ENCODE measurements around the gene BATF3.
"Not testable (repeated sequence)": the region's sequence is repeated elsewhere in the genome, so short reads cannot be mapped to it uniquely, and the experiment has no call there.

BATF3 gene

GRCh38 chr1:212655668-212656440 lies 43.8 kb downstream of the BATF3 start:
- no peak for DNase-seq

GRCh38 chr1:212652609-212653008 lies 47.0 kb downstream of the BATF3 start:
- DNase-seq = no peak

- DNase-seq = no peak
These were observed 47.7 kb downstream of the BATF3 start for GRCh38 chr1:212651977-212652376.

- DNase-seq = no peak
These were observed 48.1 kb downstream of the BATF3 start for GRCh38 chr1:212651521-212651920.

DNA sequence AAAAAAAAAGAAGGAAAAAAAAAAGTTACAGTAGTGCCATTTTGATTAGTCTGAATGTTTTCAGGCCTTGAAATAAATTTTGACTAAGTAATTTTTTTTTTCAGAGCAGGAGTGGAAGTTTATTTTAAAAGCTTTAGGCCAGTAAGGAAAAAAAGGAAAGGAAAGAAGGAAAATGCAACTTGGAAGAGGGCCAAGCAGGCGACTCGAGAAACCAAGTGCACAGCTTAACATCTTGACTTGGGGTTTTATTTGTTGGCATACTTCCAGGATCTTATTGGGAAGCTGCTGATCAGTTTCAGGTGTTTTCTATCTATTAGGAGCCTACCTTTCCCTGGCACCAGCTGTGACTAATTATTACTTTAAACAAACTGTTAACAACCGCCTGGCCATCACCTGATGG lies 49.4 kb downstream of the BATF3 start:
- no peak for DNase-seq

- no peak for DNase-seq
These were observed 50.6 kb downstream of the BATF3 start for GRCh38 chr1:212649020-212649419.

- no peak for DNase-seq
These were observed 51.2 kb downstream of the BATF3 start for GRCh38 chr1:212648431-212648830.

GRCh38 chr1:212647004-212647403 lies 52.6 kb downstream of the BATF3 start:
- no peak for DNase-seq

DNA sequence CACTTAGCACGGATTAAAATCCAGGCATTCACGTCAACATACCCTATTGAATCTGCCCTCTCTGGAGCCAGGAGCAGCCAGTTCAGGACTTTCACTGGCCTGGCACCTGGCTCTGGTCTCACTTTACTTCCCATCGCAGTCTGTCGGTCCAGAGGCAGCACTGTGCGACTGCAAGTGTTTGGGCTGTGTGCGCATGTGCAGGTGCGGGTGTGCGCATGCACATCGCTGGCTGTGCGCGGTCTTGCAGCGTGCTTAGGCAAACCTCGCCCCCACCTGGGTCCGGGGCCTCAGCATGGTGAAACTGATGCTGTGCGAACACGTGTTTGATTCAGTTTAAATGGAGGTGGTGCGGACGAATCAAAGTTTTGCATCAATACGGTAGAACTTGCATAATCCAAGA lies 53.1 kb downstream of the BATF3 start:
- DNase-seq = no peak

DNA sequence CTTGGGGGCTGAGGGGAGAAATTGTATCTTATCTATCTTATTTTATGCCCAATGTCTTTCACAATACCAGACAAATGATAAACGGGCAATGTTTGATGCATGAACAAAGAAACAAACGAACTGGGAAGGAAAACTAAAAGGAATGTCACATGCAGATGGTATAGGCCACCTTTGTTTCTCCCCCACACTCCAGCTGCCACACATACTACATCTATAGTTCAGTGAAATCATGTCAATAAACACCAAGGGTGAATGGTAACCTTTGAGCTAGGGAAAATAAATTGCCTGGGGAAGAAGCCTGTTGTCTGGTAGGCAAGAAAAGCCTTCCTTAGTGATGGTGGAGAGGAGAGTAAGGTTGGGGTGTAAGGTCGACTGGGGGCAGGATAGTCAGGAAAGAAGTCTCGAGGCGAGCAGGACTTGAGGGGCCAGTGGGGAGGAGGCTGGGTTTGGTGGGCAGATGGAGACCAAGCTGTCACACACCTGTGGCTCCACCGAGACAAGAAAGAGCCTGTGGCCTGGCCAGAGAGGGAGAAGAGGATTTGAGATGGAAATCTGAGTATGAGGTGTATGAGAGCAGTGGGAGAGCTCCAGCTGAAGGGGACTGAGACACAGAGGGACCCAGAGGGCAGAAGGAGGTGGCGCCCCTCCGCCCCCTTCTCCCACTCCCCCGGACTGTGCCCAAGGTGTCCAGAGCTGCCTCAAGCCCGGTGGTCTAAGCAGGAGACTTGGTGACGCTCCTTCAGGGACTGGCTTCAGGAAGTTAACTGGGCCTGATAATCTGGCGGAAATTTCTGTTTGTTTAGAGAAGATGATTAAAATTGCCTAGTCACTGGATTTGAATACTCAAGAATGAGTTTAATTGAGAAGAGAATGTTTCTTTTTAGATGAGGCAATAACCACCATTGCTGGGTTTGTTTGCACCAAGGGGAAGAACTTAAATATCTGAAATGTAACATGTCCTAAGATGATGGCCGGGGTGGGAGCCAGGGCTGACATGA lies 53.8 kb downstream of the BATF3 start:
- no peak for DNase-seq

DNA sequence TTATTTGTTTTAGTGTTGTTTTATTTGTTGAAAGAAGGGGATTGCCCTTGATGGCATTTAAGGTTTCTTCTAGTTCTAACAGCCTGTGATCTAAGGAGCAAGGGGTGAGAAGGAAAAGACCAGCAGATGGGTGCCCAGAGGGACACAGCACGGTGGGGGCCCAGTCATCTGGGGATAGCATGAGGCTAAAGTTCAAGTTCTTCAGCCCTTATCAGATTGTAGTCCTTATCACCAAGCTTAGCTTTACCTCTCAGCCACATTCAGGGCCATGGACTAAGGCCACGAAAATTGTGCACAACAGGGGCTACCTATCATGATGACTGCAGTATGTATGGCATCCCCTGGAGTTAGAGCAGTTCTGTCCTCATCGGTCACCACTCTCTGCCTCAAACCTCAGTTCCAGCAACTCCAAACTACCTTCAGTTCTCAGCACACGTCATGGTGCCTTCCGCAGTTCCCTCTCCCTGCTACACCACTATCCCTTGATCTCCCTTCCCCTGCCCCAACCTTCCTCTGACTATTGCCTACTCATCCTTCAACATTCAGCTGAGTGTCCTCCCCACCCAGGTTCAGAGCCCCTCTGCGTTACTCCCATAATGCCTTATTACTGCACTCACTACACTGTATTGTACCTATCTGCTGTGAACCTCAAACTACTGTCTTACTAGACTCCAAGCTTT lies 54.6 kb downstream of the BATF3 start:
- DNase-seq = no peak

DNA sequence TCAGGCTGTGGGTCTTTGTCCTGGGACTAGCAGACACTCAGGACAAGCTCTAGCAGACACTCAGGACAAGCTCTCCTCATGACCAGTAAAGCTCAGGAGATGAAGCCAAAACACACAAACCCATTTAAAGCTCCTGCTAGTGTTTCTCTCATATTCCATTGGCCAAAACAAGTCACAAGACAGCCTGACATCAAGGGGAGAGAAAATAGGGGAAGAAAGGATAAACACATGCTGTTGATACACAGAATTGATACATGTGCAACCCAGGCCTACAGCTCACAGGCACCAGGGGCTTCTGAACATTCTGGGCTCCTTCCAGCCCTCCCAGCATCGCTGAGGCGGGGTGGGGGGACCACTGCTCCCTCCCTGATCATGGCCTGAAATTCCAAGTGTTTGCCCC lies 55.8 kb downstream of the BATF3 start:
- no peak for DNase-seq

DNA sequence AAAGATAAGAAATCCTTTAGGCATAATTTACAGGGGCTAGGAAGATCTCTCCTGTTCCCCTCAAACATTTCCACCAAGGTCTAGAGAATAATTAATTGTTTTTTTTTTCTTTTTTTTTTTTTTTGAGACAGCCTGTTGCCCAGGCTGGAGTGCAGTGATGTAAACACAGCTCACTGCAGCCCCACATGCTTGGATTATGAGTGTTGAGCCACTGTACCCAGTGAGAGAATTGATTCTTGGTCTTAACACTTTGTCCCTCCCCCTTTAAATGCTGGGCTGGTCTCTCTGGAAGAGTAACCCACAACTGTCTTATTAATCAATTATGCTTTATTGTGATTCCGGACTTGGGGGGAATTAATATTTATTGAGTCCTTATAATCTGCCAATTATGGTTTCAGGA lies 57.7 kb downstream of the BATF3 start:
- DNase-seq = no peak

DNA sequence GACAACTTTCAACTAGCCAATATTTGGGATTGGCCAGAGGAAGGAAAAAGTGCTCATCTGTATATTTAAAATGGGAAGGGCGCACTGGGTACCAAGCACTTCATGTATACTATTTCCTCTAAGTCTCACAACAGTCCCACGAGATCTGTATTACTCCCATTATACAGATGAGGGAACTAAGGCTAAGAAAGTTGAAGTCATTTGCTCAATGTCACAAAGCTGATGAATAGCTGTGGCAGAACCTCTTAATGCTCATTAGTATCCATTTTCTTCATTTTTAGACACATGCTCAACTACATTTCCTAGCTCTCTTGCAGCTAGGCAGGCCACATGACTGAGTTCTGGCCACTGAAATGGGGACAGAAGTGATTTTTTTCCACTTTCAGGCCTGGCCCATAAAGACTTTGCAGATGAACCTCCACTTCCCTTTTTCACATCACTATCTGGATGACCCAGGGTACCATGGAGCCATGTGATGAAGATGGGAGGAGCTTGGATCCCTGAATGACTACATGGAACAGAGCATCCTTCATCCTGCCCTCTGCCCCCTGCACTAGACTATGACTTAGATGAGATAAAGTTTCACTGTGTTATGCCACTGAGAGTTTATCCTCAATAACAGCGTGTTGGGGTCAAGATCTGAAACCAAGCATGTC lies 59.3 kb downstream of the BATF3 start:
- DNase-seq = no peak

DNA sequence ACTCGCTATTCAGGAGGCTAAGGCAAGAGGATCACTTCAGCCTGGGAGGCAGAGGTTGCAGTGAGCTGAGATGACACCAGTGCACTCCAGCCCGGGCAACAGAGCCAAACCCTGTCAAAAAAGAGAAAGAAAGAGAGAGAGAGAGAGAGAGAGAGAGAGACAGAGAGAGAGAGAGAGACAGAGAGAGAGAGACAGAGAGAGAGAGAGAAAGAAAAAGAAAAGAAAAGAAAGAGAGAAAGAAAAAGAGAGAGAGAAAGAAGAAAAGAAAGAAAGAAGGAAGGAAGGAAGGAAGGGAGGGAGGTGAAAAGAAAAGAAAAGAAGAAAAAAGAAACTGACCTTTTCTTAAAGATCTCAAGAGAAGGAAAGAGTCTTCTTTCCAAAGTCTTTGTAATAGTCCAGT lies 60.1 kb downstream of the BATF3 start:
- not testable (repeated sequence) for DNase-seq

DNA sequence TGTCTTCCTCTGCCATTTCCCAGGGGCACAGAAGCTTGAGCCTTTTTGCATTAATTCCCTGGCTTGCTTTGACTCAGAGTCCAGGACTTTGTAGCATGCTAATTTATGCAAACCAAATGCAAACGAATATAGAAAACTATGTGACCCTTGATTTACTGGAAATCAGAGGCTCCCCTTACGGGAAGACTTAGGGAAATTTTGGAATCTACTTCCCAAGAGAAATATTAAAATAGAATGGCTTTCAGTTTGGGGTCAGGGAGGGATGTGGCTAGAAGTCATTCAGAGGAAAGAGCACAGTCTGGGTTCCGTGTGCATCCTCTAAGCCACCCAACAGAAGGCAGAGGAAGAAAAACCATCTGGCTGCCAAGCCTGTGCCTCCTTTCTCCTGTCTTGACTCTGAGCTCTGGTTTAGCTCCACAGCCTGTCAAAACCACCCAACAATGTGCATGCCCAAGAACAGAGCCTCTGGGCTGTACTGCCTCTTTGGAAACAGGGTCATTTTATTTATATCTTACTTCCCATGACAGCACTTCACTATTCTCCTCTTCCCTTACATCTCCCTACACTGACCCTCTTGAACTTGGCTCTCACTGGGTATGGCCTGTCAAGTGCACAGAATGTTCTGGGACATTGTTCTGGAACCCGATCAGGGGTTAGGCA lies 61.0 kb downstream of the BATF3 start:
- no peak for DNase-seq

DNA sequence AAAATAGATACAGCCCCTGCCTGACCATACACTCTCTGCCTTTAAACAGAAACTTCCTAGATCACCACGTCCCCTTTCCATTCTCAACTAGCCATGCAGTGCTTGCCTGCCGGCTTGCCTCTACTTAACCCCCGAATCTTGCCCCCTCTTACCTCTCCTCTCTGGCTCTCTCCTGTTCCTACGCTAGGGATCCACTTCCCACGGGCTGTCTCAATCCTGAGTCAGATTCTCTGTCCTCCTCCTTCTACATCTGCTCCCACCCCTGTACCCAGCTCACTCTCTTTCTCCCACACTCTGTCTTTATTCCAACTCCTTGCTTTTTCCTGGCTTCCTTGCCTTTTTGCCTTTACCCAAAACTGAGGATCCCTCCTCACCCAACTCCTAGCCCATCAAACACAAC lies 61.7 kb downstream of the BATF3 start:
- no peak for DNase-seq
